ENCODE results near the gene ADCY3.

The ADCY3 gene

DNA sequence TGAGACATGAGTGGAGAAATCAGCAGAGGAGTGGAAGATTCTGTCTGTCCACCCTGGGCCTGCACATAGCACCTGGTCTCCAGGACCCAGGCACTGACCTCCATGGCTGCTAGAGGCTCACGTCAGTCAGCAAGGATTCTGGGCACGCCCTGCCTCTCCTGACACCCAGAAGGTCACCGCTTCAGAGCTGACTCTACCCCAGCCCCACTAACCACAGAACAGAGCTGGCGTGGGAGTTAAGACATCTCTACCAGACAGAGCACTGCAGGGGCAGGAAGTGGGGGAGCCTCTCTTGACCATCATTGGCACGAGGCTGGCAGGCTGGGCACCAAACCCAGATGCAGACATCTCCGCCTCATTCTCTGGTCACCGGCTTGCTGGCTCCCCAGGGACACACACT lies 3.0 kb downstream of the ADCY3 start:
- peak; percentile 33 to 38 for DNase-seq (ENCODE audit: low read depth in 2 of 2)
- H3K4me3 ChIP-seq (replicated peaks in 1 of 2; ENCODE audit: low read depth in 2 of 2, low read length in 2 of 2), result peak overlapping the region in 1 of 2 donors; percentile 18
- TF ChIP-seq, protein P1, sequence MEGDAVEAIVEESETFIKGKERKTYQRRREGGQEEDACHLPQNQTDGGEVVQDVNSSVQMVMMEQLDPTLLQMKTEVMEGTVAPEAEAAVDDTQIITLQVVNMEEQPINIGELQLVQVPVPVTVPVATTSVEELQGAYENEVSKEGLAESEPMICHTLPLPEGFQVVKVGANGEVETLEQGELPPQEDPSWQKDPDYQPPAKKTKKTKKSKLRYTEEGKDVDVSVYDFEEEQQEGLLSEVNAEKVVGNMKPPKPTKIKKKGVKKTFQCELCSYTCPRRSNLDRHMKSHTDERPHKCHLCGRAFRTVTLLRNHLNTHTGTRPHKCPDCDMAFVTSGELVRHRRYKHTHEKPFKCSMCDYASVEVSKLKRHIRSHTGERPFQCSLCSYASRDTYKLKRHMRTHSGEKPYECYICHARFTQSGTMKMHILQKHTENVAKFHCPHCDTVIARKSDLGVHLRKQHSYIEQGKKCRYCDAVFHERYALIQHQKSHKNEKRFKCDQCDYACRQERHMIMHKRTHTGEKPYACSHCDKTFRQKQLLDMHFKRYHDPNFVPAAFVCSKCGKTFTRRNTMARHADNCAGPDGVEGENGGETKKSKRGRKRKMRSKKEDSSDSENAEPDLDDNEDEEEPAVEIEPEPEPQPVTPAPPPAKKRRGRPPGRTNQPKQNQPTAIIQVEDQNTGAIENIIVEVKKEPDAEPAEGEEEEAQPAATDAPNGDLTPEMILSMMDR (IDR thresholded peaks at IDR 0.05; ENCODE audit: low read depth, low read length), result no peak

DNA sequence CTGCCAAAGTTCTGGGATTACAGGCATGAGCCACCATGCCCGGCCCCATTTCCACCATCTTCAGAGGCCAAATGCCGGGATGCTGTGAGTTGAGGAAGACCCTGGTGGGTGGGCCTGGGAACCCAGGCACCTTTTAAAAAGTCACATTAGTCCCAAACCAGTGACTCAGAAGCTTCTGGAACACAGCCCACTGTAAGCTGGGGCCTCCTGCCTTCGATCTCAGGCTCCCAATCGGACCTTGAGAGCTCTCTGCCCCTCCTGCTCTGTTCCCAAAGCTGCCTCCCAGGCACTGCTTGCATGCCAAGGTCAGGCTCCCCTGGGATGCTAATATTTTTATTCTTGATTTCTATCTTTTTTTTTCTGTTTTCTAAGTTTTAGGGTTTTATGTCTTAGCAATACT lies 4.2 kb downstream of the ADCY3 start:
- DNase-seq (ENCODE audit: low read depth in 2 of 2), result peak; percentile 60 to 65

DNA sequence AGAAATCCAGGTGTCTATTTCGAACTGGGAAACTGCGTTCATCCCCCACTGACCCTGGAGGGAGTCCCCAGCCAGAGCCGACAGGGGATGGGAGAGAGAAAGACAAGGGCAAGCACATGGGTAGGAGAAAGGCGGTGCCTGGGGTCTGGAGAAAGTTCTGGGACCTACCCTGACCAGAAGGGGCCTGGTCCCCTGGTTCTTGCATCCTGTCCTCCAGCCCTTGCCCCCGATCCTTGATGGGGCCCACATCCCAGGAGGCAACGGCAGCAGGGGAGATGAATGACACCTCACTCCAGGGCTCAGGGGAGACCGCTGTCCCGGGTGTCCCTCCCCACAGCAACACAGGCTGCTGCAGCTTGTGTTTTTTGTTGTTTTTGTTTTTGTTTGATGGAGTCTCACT lies 4.9 kb downstream of the ADCY3 start:
- H3K4me3 ChIP-seq (replicated peaks in 1 of 2; ENCODE audit: low read depth in 2 of 2, low read length in 2 of 2), result no peak overlapping the region
- TF ChIP-seq, protein P1 (IDR thresholded peaks at IDR 0.05; ENCODE audit: low read depth, low read length), result no peak
- no peak for DNase-seq (ENCODE audit: low read depth in 2 of 2)

More for the DNA sequence above, 4.2 kb downstream of the ADCY3 start:
- no peak overlapping the region for H3K4me3 ChIP-seq (replicated peaks in 1 of 2; ENCODE audit: low read depth in 2 of 2, low read length in 2 of 2)
- TF ChIP-seq, protein P1 (IDR thresholded peaks at IDR 0.05; ENCODE audit: low read depth, low read length), result no peak

DNA sequence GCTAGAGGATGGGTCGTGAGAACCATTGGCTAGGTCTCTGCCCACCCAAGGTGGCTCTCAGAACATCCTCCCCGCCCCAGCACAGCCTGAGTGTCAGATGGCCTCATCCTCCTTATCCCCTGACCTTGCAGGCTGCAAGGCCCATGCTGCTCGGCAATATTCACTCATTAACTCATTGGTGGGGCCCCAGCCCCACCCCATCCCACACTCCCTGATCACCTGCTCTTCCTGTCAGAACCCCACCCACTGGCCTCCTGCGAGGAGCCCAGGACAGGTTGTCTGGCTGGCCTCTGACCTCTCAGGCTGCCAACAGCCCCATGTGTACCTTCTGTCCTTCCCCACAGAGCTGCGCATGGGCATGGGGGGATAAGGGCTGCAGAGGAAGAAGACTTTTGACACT lies 5.3 kb downstream of the ADCY3 start:
- no peak for DNase-seq (ENCODE audit: low read depth in 2 of 2)
- TF ChIP-seq, protein P1 (IDR thresholded peaks at IDR 0.05; ENCODE audit: low read depth, low read length), result no peak
- no peak overlapping the region for H3K4me3 ChIP-seq (replicated peaks in 1 of 2; ENCODE audit: low read depth in 2 of 2, low read length in 2 of 2)

DNA sequence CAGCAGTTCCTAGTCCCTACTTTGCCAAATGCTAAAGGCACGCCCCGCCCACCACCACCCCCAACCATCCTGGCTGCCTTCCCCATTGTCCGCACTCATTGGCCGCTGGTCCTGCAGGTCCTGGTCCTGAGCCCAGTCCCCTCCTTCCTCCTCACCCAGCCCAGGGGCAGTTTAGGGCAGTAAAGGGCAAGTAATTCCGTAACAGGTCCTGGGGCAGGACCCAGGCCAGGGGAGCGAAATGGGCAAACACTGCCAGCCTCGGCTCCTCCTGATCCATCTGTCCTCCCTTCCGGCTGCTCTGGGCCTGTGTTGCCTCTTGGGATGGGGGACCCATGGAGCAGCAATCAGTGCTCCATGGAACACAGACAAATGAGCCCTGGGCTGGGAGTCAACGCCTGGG lies 6.1 kb downstream of the ADCY3 start:
- TF ChIP-seq, protein P1 (IDR thresholded peaks at IDR 0.05; ENCODE audit: low read depth, low read length), result no peak
- DNase-seq (ENCODE audit: low read depth in 2 of 2), result no peak
- H3K4me3 ChIP-seq (replicated peaks in 1 of 2; ENCODE audit: low read depth in 2 of 2, low read length in 2 of 2), result no peak overlapping the region

DNA sequence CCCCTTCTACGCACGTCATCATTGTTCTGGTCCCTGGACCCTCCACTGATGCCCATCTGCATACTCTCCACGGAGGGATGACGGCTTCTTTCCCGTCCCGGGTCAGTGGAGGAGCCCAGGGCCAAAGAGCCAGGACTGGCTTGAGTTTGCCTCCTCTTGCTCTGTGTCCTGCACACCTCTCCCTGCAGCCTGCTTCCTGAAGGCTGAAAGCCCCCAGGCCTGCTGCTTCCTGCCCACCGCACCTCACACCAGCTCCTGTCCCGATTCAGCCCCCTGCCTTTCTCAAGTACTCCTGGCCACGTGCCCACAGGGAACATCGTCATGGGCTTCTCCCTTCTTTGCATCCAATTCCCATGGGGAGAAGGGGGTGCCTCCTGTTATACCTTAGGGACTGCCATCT lies 7.1 kb downstream of the ADCY3 start:
- no peak for DNase-seq (ENCODE audit: low read depth in 2 of 2)
- no peak overlapping the region for H3K4me3 ChIP-seq (replicated peaks in 1 of 2; ENCODE audit: low read depth in 2 of 2, low read length in 2 of 2)
- TF ChIP-seq, protein P1 (IDR thresholded peaks at IDR 0.05; ENCODE audit: low read depth, low read length), result no peak

DNA sequence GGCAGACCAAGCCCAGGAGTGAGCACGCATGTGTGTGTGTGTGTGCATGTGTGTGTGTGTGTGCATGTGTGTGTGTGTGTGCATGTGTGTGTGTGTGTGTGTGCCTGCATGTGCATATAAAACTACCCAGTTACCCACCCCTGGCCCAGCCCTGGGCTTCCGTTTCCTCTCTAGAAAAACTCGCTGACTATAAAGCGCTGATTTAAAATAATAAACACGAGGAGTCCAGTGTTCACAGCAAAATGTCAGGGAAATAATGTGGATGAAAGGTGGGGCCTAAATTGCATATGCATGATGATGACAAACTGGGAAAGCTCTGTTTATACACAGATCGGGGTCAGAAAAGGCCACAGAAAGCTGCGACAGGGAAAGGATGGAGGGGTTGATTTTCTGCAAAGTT lies 7.5 kb downstream of the ADCY3 start:
- DNase-seq (ENCODE audit: low read depth in 2 of 2), result no peak
- no peak overlapping the region for H3K4me3 ChIP-seq (replicated peaks in 1 of 2; ENCODE audit: low read depth in 2 of 2, low read length in 2 of 2)
- TF ChIP-seq, protein P1 (IDR thresholded peaks at IDR 0.05; ENCODE audit: low read depth, low read length), result no peak

Data from cardiac fibroblast (primary cell).